Stimulated activated naive CD4-positive, alpha-beta T cell (primary cell): ENCODE data around the gene NKD1.
"Not testable (repeated sequence)": the region's sequence is repeated elsewhere in the genome, so short reads cannot be mapped to it uniquely, and the experiment has no call there.

Source experiments
- DNase-seq, 6 experiments: peaks; one replicate each; lab custom pipeline; 2025; lab: John Stamatoyannopoulos, UW

NKD1 gene

DNA sequence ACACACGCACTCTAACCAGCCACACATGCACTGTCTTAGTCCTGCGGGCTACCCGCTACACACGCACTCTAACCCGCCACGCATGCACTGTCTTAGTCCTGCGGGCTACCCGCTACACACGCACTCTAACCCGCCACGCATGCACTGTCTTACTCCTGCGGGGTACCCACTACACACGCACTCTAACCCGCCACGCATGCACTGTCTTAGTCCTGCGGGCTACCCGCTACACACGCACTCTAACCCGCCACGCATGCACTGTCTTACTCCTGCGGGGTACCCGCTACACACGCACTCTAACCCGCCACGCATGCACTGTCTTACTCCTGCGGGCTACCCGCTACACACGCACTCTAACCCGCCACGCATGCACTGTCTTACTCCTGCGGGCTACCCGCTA lies 31.2 kb downstream of the NKD1 start:
- DNase-seq = not testable (repeated sequence)

GRCh38 chr16:50580180-50580798 lies 32.1 kb downstream of the NKD1 start:
- no peak for DNase-seq

DNA sequence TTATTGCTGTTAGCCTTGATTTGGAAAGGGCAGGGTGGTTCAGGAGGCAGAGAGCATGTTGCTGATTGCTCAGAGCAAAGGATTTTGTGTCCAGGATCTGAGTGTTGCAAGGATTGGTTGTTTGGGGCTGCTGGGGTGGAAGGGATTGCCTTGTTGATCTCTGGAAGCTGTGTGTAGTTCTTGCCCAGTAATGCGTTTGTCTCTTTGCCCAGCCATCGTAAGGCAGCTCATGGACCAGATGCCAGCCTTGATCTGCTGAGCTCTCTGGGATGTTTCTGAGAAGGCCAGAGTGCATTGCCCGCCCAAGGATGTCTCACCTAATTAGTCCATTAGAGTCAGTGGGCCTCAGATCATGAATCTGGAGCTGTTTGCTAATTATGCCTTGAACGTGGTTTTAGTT lies 33.6 kb downstream of the NKD1 start:
- no peak for DNase-seq

- DNase-seq = no peak
Measured at GRCh38 chr16:50583211-50583610, 35.0 kb downstream of the NKD1 start.

- no peak for DNase-seq
Measured at GRCh38 chr16:50584033-50584722, 36.0 kb downstream of the NKD1 start.

GRCh38 chr16:50585331-50585776 lies 37.2 kb downstream of the NKD1 start:
- no peak for DNase-seq

DNA sequence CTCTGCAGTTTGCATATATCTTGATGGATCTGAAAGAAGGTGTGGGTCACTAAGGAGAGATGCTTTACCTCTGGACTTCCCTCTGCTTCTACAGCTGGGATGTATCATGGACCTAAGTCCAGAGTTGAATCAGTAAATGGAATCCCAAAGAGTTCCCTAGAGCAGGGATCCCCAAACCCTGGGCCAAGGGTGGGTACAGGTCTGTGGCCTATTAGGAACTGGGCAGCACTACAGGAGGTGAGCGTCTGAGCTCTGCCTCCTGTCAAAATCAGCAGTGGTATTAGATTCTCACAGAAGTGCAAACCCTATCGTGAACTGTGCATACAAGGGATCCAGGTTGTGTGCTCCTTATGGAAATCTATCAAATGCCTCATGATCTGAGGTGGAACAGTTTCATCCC lies 39.3 kb downstream of the NKD1 start:
- DNase-seq = no peak

- no peak for DNase-seq
Measured at GRCh38 chr16:50588276-50588675, 40.1 kb downstream of the NKD1 start.

GRCh38 chr16:50591209-50591608 lies 43.0 kb downstream of the NKD1 start:
- DNase-seq = no peak

- no peak for DNase-seq
Measured at GRCh38 chr16:50591800-50592771, 43.9 kb downstream of the NKD1 start.

GRCh38 chr16:50592996-50593395 lies 44.8 kb downstream of the NKD1 start:
- DNase-seq = no peak

DNA sequence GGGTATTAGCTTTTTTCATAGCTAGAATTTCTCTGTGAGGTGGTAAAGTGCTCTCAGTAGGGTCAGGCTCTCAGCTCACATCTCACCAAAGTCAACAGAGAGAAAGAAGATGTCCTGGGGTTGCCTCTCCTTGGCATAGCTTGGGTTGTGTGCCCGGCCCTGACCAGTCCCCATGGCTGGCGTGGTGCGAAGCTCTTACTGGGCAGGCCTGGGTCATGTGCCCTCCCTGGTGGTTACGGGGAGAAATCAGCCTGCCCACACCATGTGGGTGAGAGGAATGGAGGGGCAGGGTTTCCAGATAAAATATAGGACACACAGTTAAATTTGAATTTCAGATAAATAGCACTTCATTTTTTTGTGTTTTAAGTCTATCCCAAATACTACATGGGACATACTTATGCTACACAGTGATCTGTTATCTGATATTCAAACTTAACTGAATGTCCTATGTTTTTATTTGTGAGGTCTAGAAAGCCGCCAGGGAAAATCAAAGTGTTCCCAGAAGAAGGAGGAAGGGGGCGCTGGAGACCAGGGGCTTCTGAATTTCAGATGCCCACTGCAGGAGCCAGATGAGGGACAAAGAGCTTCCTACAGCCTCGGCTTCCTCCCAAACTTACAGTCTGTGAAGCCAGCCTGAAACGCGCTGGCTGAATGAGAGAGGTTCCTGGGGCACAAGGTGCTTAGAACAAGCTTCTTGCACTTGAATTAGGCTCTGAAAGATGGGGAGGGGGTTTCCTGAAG lies 45.4 kb downstream of the NKD1 start:
- no peak for DNase-seq

- no peak for DNase-seq
Measured at GRCh38 chr16:50594308-50595260, 46.4 kb downstream of the NKD1 start.

DNA sequence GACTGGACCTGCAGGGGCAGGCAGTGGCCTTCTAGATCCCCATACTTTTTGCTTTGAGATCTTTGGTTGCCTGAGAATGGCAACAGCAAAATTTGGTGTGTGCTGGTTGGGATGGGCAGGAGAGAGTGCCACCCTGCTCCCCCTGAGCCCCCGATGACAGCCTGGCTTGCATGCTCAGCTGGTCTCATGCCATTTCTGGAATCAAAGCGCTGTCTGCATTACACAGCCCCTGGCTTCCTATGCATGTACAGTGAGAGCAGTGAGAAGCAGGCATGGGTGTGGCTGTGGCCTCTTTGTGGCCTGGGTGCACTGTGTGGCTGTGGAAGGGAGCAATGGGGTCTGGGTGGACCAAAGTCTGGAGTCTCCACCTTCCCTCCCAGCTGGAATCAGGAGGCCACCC lies 47.7 kb downstream of the NKD1 start:
- no peak for DNase-seq

DNA sequence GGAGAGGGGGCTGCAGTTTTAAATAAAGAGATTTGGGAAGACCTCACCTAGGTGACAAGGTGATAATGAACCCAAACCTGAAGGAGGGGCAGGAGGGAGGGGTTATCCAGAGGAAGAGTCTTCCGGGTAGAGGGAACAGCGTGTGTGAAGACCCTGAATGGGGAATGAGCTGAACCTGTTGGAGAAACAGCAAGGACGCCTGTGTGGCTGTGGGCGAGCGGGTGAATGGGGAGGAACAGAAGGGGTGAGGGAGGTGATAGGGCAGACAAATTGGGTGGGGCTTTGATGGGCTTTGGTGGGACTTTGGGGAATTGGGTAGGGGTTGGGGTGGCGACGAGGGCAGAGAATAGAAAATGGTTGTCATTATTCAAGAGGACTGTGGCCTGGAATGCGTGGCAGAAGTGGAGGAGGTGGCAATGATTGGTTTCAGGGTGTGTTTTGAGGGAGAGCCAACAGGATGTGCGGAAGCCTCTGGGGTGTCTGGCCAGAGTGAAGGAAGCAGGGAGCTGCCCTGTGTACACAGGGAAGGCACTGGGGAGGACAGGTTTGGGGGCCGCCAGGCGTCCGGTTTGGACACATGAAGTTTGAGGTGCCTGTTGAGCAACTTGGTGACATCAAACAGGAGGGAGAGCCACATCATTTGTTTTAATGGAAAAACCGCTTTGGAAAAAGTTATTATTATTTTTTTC lies 48.7 kb downstream of the NKD1 start:
- no peak for DNase-seq

DNA sequence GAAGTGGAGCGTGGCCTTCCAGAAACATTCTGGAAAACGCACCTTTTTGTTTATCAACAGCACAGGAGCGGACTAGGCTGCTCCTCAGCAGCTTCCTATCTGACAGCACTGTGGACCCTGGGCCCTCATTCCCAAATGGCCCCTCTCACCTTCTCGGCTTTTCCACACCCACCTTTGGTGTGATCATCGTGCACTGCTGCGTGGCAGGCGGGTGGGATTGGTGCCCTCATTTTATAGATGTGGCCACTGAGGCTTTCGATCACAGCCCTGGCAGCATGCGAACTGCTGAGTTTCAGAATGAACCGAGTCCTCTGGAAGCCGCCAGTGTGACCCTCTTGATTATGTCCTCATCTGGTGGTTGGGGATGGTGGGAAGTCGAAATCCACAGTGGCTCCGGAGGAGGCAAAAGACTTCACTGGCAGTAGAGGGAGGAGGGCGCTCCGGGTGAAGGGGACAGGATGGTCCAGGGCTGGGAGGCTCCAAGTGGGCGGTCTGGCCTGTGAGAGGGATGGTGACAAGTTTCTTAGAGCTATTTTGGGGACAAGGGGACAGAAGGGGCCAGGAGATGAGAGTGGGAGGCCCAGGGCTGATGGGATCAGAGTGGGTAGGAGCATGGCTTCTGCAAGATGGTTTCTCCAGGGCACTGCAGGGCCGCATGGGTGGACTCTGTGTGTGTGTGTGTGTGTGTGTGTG lies 49.5 kb downstream of the NKD1 start:
- no peak for DNase-seq

DNA sequence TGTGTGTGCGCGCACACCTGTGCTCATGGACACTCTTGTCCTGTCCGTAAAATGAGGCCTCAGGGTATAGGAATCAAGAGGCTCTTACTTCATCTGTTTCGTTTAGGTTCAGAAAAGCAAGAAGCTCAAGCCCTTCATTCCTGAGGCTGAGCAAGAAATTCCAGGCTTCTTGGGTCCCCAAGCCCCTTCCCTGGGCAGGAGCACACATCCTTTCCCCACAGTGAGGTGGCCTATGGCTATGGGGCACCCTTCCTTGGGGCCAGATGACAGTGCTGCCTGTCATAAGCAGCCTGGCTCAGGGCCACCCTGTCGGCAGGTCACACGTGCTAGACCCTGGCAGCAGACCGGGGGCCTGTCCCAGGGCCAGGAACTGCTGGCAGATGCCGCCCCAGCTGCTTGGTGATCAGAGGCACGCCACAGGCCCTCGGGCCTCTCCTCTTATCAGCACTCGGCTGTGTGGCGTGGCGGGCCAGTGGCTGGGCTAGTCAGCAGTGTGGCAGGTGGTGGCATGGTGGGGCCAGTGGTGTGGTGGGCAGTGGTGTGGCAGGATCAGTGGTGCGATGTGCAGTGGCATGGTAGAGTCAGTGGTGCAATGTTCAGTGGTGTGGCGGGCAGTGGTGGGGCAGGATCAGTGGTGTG lies 50.2 kb downstream of the NKD1 start:
- no peak for DNase-seq

- DNase-seq = no peak
Measured at GRCh38 chr16:50598936-50599361, 50.8 kb downstream of the NKD1 start.

GRCh38 chr16:50599494-50599893 lies 51.3 kb downstream of the NKD1 start:
- no peak for DNase-seq
